Bronchial epithelial cell (primary cell): ENCODE data around the gene TOLLIP. TPM values are rescaled to one million over a fixed set of nuclear protein-coding genes. Genes with fewer than 3 reads are reported as not detected.

Experiments
- DNase-seq: peaks from one replicate; pipeline ENCODE4 v3.0.0-alpha.2; 2010; ENCODE audit warnings: low read depth
- FAIRE-seq: peaks from 2 replicates; lab custom pipeline; 2011; peaks lifted over from hg19 to GRCh38; lab: Jason Lieb, UNC
- H3K27me3 ChIP-seq: 2 replicates; pipeline ENCODE4 v1.5.1; 2011; ENCODE audit warnings: low read length; ENCODE audit not compliant: control insufficient read depth, insufficient read depth
- H3K36me3 ChIP-seq: 2 replicates; pipeline ENCODE4 v1.5.1; 2011; ENCODE audit warnings: low read length; ENCODE audit not compliant: control insufficient read depth, insufficient read depth
- H3K4me3 ChIP-seq: 2 replicates; pipeline ENCODE4 v1.5.1; 2011; ENCODE audit warnings: mild to moderate bottlenecking, low read depth, low read length, control low read depth
- CTCF ChIP-seq: IDR thresholded peaks from 2 replicates; pipeline ENCODE4 v1.5.1; 2011; ENCODE audit warnings: mild to moderate bottlenecking, moderate library complexity, low read length, control low read depth, inconsistent platforms; ENCODE audit not compliant: insufficient read depth, severe bottlenecking
- total RNA-seq: library from RNA; depleted of rRNA; stranded (reverse); fragments of >200 nt; gene quantifications from 2 replicates; pipeline ENCODE4 v1.2.1, GENCODE V29; 2014

Gene TOLLIP
- total RNA-seq, 1 donor from 2014 or later, result 43.4 TPM

DNA sequence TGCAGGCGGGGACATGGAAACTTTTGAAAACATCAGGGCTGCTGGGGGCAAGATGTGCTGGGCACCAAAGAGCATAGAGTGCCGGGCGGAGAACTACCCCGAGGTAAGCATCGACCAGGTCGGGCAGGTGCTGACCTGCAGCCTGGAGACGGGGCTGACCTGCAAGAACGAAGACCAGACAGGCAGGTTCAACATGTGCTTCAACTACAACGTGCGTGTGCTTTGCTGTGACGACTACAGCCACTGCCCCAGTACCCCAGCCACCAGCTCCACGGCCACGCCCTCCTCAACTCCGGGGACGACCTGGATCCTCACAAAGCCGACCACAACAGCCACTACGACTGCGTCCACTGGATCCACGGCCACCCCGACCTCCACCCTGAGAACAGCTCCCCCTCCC is 67.1 kb downstream of the TOLLIP start:
- no peak overlapping the region for H3K4me3 ChIP-seq
- no peak for TF ChIP-seq CTCF
- DNase-seq (no peak), FAIRE-seq (peak; percentile 52)
- no peaks in the 10 kb centered on the region for H3K36me3 ChIP-seq
- H3K27me3 ChIP-seq, result no peaks in the 10 kb centered on the region

DNA sequence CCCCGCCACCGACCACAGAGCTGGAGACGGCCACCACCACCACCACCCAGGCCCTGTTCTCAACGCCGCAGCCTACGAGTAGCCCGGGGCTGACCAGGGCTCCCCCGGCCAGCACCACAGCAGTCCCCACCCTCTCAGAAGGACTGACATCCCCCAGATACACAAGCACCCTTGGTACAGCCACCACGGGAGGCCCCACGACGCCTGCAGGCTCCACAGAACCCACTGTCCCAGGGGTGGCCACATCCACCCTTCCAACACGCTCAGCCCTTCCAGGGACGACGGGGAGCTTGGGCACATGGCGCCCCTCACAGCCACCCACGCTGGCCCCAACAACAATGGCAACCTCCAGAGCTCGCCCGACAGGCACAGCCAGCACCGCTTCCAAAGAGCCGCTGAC is 67.7 kb downstream of the TOLLIP start:
- H3K27me3 ChIP-seq, result no peaks in the 10 kb centered on the region
- no peaks in the 10 kb centered on the region for H3K36me3 ChIP-seq
- FAIRE-seq (no peak), DNase-seq (no peak)
- TF ChIP-seq CTCF, result no peak
- no peak overlapping the region for H3K4me3 ChIP-seq

DNA sequence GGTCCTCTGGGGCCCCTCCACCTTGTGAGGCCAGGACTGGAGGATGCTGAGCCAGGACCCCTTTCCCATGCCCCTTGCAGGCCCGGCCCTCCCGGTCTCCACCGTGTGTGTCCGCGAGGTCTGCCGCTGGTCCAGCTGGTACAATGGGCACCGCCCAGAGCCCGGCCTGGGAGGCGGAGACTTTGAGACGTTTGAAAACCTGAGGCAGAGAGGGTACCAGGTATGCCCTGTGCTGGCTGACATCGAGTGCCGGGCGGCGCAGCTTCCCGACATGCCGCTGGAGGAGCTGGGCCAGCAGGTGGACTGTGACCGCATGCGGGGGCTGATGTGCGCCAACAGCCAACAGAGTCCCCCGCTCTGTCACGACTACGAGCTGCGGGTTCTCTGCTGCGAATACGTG is 68.7 kb downstream of the TOLLIP start:
- H3K27me3 ChIP-seq, result no peaks in the 10 kb centered on the region

GRCh38 chr11:1239596-1240205 is 69.7 kb downstream of the TOLLIP start:
- Histone ChIP-seq H3K36me3 (no peaks in the 10 kb centered on the region), H3K4me3 (no peak overlapping the region), H3K27me3 (no peaks in the 10 kb centered on the region)
- TF ChIP-seq CTCF, result no peak
- DNase-seq (no peak), FAIRE-seq (no peak)

More for the DNA sequence above, 68.7 kb downstream of the TOLLIP start:
- no peak overlapping the region for H3K4me3 ChIP-seq
- FAIRE-seq (no peak), DNase-seq (no peak)
- H3K36me3 ChIP-seq, result no peaks in the 10 kb centered on the region
- TF ChIP-seq CTCF, result no peak

DNA sequence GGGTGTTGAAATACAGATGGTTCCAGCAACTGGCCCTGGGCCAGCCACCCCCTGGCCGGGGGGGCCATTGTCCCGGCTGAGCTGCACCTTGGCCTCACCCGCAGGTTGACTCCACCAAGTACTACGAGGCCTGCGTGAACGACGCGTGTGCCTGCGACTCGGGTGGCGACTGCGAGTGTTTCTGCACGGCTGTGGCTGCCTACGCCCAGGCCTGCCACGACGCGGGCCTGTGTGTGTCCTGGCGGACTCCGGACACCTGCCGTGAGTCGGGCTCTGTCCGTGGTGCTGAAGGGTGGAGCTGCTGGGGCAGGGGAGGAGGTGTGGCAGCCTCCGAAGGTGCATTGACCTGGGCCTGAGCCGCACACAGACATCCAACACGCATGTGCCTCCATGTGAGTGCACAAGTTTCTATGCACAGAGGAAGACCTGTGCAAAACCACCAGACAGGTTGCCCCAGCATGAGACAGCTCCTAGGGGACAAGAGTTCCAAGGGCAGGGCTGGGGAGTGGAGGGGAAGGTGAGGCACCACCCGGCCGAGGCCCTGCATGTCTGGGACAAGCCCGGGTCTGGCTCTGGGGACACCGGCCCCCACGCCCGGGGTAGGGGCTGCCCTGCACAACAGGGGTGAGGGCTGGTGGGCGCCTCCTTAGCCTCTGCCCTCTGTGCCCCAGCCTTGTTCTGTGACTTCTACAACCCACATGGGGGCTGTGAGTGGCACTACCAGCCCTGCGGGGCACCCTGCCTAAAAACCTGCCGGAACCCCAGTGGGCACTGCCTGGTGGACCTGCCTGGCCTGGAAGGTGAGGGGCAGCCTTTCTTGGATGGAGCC is 70.5 kb downstream of the TOLLIP start:
- no peak for FAIRE-seq
- Histone ChIP-seq H3K36me3 (no peaks in the 10 kb centered on the region), H3K4me3 (no peak overlapping the region), H3K27me3 (no peaks in the 10 kb centered on the region)
- peak; percentile 1 for DNase-seq
- no peak for TF ChIP-seq CTCF
